ENCODE data around the gene ACTG2. TPM values are rescaled to one million over a fixed set of nuclear protein-coding genes. Genes with fewer than 3 reads are reported as not detected.
"Not testable (repeated sequence)": the region's sequence is repeated elsewhere in the genome, so short reads cannot be mapped to it uniquely, and the experiment has no call there.

Gene ACTG2
- total RNA-seq, 2 experiments from 2014 or later, result 0.12 to 0.27 TPM

- Mint-ChIP-seq H3K36me3 (peaks cover 6% of the 10 kb centered on the region), H3K27ac (peak overlapping the region; percentile 82), H3K27me3 (no peaks in the 10 kb centered on the region), H3K4me3 (peak overlapping the region; percentile 57), H3K9me3 (peaks cover 4% of the 10 kb centered on the region), H3K4me1 (peaks cover 25% of the 10 kb centered on the region)
- DNase-seq, result peak; percentile 58
Measured at GRCh38 chr2:73886357-73886756, 6.5 kb upstream of the ACTG2 start.

GRCh38 chr2:73887596-73888353 lies 5.0 kb upstream of the ACTG2 start:
- H3K9me3 Mint-ChIP-seq, H3K36me3 Mint-ChIP-seq, H3K27me3 Mint-ChIP-seq, DNase-seq, H3K4me3 Mint-ChIP-seq: not testable (repeated sequence)
- H3K27ac Mint-ChIP-seq, result peak overlapping the region; percentile 42
- H3K4me1 Mint-ChIP-seq, result peaks cover 25% of the 10 kb centered on the region

GRCh38 chr2:73888388-73888787 lies 4.4 kb upstream of the ACTG2 start:
- no peak overlapping the region for H3K4me3 Mint-ChIP-seq
- no peak overlapping the region for H3K27ac Mint-ChIP-seq
- DNase-seq, result no peak
- peaks cover 6% of the 10 kb centered on the region for H3K36me3 Mint-ChIP-seq
- no peaks in the 10 kb centered on the region for H3K27me3 Mint-ChIP-seq
- peaks cover 4% of the 10 kb centered on the region for H3K9me3 Mint-ChIP-seq
- peaks cover 25% of the 10 kb centered on the region for H3K4me1 Mint-ChIP-seq

- no peak overlapping the region for H3K27ac Mint-ChIP-seq
- H3K4me1 Mint-ChIP-seq, result peaks cover 27% of the 10 kb centered on the region
- peaks cover 6% of the 10 kb centered on the region for H3K36me3 Mint-ChIP-seq
- no peaks in the 10 kb centered on the region for H3K27me3 Mint-ChIP-seq
- DNase-seq, result no peak
- peaks cover 4% of the 10 kb centered on the region for H3K9me3 Mint-ChIP-seq
- H3K4me3 Mint-ChIP-seq, result no peak overlapping the region
Measured at GRCh38 chr2:73889206-73889605, 3.6 kb upstream of the ACTG2 start.

GRCh38 chr2:73890301-73891092 lies 2.3 kb upstream of the ACTG2 start:
- peaks cover 37% of the 10 kb centered on the region for H3K4me1 Mint-ChIP-seq
- peaks cover 4% of the 10 kb centered on the region for H3K9me3 Mint-ChIP-seq
- DNase-seq, result no peak
- no peaks in the 10 kb centered on the region for H3K27me3 Mint-ChIP-seq
- peaks cover 6% of the 10 kb centered on the region for H3K36me3 Mint-ChIP-seq
- no peak overlapping the region for H3K27ac Mint-ChIP-seq
- no peak overlapping the region for H3K4me3 Mint-ChIP-seq

- Mint-ChIP-seq H3K9me3 (peaks cover 4% of the 10 kb centered on the region), H3K4me3 (no peak overlapping the region), H3K27ac (no peak overlapping the region), H3K27me3 (no peaks in the 10 kb centered on the region), H3K36me3 (peaks cover 6% of the 10 kb centered on the region), H3K4me1 (peaks cover 38% of the 10 kb centered on the region)
- DNase-seq, result no peak
Measured at GRCh38 chr2:73891276-73891901, 1.4 kb upstream of the ACTG2 start.

GRCh38 chr2:73893764-73894474 lies 1.1 kb downstream of the ACTG2 start:
- no peaks in the 10 kb centered on the region for H3K36me3 Mint-ChIP-seq
- H3K27ac Mint-ChIP-seq, result no peak overlapping the region
- no peaks in the 10 kb centered on the region for H3K27me3 Mint-ChIP-seq
- H3K4me3 Mint-ChIP-seq, result no peak overlapping the region
- no peak for DNase-seq
- peaks cover 32% of the 10 kb centered on the region for H3K4me1 Mint-ChIP-seq
- H3K9me3 Mint-ChIP-seq, result no peaks in the 10 kb centered on the region

- no peak overlapping the region for H3K4me3 Mint-ChIP-seq
Measured at GRCh38 chr2:73894475-73894850, 1.7 kb downstream of the ACTG2 start.

GRCh38 chr2:73894877-73895276 lies 2.1 kb downstream of the ACTG2 start:
- Mint-ChIP-seq H3K4me1 (peaks cover 32% of the 10 kb centered on the region), H3K27me3 (no peaks in the 10 kb centered on the region), H3K4me3 (no peak overlapping the region), H3K9me3 (no peaks in the 10 kb centered on the region), H3K27ac (no peak overlapping the region), H3K36me3 (no peaks in the 10 kb centered on the region)
- no peak for DNase-seq

More at GRCh38 chr2:73894475-73894850, 1.7 kb downstream of the ACTG2 start:
- no peak for DNase-seq
- Mint-ChIP-seq H3K9me3 (no peaks in the 10 kb centered on the region), H3K27me3 (no peaks in the 10 kb centered on the region), H3K4me1 (peaks cover 32% of the 10 kb centered on the region), H3K36me3 (no peaks in the 10 kb centered on the region), H3K27ac (no peak overlapping the region)

- no peak for DNase-seq
- Mint-ChIP-seq H3K4me3 (no peak overlapping the region), H3K9me3 (no peaks in the 10 kb centered on the region), H3K4me1 (peaks cover 32% of the 10 kb centered on the region), H3K27ac (no peak overlapping the region), H3K36me3 (no peaks in the 10 kb centered on the region), H3K27me3 (no peaks in the 10 kb centered on the region)
Measured at GRCh38 chr2:73895473-73895872, 2.7 kb downstream of the ACTG2 start.

GRCh38 chr2:73896362-73897239 lies 3.8 kb downstream of the ACTG2 start:
- H3K27ac Mint-ChIP-seq, result peak overlapping the region; percentile 80
- no peaks in the 10 kb centered on the region for H3K36me3 Mint-ChIP-seq
- peaks cover 32% of the 10 kb centered on the region for H3K4me1 Mint-ChIP-seq
- peak overlapping the region; percentile 63 for H3K4me3 Mint-ChIP-seq
- no peaks in the 10 kb centered on the region for H3K27me3 Mint-ChIP-seq
- no peaks in the 10 kb centered on the region for H3K9me3 Mint-ChIP-seq
- peak; percentile 47 for DNase-seq

- H3K4me1 Mint-ChIP-seq, result peaks cover 32% of the 10 kb centered on the region
- H3K9me3 Mint-ChIP-seq, result no peaks in the 10 kb centered on the region
- peak overlapping the region; percentile 80 for H3K27ac Mint-ChIP-seq
Measured at GRCh38 chr2:73897240-73897583, 4.4 kb downstream of the ACTG2 start.

GRCh38 chr2:73897934-73898333 lies 5.1 kb downstream of the ACTG2 start:
- H3K4me3 Mint-ChIP-seq, result no peak overlapping the region
- DNase-seq, result no peak
- peaks cover 32% of the 10 kb centered on the region for H3K4me1 Mint-ChIP-seq
- H3K27ac Mint-ChIP-seq, result no peak overlapping the region
- no peaks in the 10 kb centered on the region for H3K27me3 Mint-ChIP-seq
- no peaks in the 10 kb centered on the region for H3K36me3 Mint-ChIP-seq
- H3K9me3 Mint-ChIP-seq, result no peaks in the 10 kb centered on the region

More at GRCh38 chr2:73897240-73897583, 4.4 kb downstream of the ACTG2 start:
- Mint-ChIP-seq H3K4me3 (no peak overlapping the region), H3K27me3 (no peaks in the 10 kb centered on the region), H3K36me3 (no peaks in the 10 kb centered on the region)
- no peak for DNase-seq

GRCh38 chr2:73899801-73900336 lies 7.1 kb downstream of the ACTG2 start:
- Mint-ChIP-seq H3K27me3 (no peaks in the 10 kb centered on the region), H3K27ac (no peak overlapping the region), H3K4me1 (peaks cover 27% of the 10 kb centered on the region), H3K36me3 (no peaks in the 10 kb centered on the region), H3K4me3 (no peak overlapping the region), H3K9me3 (no peaks in the 10 kb centered on the region)
- DNase-seq, result no peak
